GM12865 (cell line): ENCODE measurements around the gene DOCK1.

Experiments used
- DNase-seq: peaks from one replicate; pipeline ENCODE4 v3.0.0; 2010; ENCODE audit warnings: low read depth
- H3K4me3 ChIP-seq: 2 replicates; pipeline ENCODE4 v1.5.1; 2011; ENCODE audit warnings: mild to moderate bottlenecking, low read depth, low read length, control low read depth
- CTCF ChIP-seq: IDR thresholded peaks from 2 replicates; pipeline ENCODE4 v1.5.1; 2011; ENCODE audit warnings: low read length, control low read depth, low read depth, inconsistent platforms; ENCODE audit not compliant: insufficient read depth; ENCODE audit errors: missing control alignments

The DOCK1 gene

DNA sequence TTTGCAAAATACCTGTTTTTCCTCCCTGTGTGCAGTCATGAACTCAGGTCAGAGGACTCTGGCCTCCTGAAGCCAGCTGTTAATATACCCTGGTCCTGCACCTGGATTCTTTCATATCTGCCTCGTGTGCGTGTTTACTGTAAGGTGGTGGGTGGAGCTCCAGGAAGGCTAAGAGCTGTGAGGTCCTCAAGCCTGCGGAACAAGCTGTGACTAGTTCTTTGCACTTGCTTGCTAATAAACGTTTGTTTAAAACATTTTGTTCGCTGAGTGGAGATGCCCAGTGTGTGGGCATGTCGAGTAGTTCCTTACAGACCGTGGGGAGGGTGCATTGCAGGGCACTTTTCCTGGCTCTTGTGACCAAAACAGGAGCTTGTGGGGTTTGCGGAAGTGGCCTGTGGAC is 139.0 kb downstream of the DOCK1 start:
- no peak for TF ChIP-seq CTCF
- no peak overlapping the region for H3K4me3 ChIP-seq
- DNase-seq = no peak

GRCh38 chr10:127046975-127047877 is 142.0 kb downstream of the DOCK1 start:
- DNase-seq = no peak
- no peak overlapping the region for H3K4me3 ChIP-seq
- TF ChIP-seq CTCF = no peak

DNA sequence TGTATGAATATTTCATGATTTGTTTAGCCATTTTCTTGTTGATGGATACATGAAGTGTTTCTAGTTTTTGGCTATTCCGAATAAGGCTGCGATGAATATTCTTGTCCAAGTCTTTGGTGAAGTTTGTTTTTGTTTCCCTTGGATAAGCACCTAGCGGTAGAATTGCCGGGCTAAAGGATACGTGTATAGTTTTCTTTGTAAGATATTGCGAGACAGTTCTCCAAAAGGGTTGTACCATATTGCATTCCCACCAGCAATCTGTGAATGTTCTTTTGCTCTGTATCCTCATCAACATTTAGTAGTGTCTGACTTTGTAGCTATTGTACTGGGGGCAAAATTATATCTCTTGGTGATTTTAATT is 142.6 kb downstream of the DOCK1 start:
- DNase-seq = no peak
- no peak for TF ChIP-seq CTCF
- H3K4me3 ChIP-seq = no peak overlapping the region

GRCh38 chr10:127048630-127049029 is 143.4 kb downstream of the DOCK1 start:
- no peak for DNase-seq
- no peak for TF ChIP-seq CTCF
- H3K4me3 ChIP-seq = no peak overlapping the region

DNA sequence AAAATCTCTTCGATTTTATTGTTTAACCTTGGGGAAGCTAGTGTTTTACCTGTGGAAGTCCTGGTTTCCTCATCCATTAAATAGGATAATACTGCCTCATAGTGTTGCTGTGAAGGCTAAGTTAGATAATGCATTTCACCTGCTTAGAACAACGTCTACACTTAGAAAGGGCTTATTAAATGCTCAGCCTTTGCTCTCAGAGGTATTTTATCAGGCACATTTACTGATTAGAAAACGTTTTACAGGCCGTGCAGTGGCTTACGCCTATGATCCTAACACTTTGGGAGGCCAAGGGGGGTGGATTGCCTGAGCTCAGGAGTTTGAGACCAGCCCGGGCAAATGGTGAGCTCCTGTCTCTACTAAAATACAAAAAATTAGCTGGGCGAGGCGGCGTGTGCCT is 146.8 kb downstream of the DOCK1 start:
- H3K4me3 ChIP-seq = no peak overlapping the region
- no peak for DNase-seq
- TF ChIP-seq CTCF = no peak

GRCh38 chr10:127055263-127055662 is 150.0 kb downstream of the DOCK1 start:
- no peak for DNase-seq
- H3K4me3 ChIP-seq = no peak overlapping the region
- TF ChIP-seq CTCF = no peak

DNA sequence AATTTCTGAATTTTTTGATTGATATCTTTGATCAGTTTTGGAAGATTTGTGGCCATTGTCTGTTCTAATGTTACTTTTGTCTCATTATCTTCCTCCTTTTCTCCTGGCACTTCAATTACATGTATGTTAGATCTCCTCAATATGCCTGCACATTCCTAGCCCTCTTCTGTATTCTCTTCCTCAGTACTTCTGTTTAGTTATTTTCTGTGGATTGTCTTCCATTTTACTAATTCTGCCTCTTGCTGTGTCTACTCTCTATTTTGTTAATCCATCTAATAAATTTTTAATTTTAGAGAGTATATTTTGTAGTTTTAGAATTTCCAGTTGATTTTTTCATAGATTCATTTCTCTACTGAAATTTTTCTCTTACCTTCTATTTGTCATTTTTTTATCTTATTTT is 154.1 kb downstream of the DOCK1 start:
- H3K4me3 ChIP-seq = no peak overlapping the region
- TF ChIP-seq CTCF = no peak
- DNase-seq = no peak
